Muscle of back (tissue), 11 donors: ENCODE results near the gene TRIM37. TPM values are rescaled to one million over a fixed set of nuclear protein-coding genes. Genes with fewer than 3 reads are reported as not detected.

Experiments used
- DNase-seq, 3 donors: peaks; one replicate each; pipeline versions ENCODE4 v3.0.0 to v3.0.0-alpha.2; 2013
- polyA plus RNA-seq, 10 donors: library from polyadenylated mRNA; unstranded; fragments of 120-200 nt; gene quantifications; one replicate each; pipeline ENCODE4 v1.2.1, GENCODE V29; 2013; ENCODE audit not compliant: insufficient read length in 10 of 10

TRIM37 gene
- polyA plus RNA-seq, 10 donors, result 12.1 to 18.9 (median 15.0) TPM

GRCh38 chr17:58947411-58947810 is 159.3 kb downstream of the TRIM37 start:
- no peak for DNase-seq

GRCh38 chr17:58944166-58944565 is 162.5 kb downstream of the TRIM37 start:
- DNase-seq, result no peak

- no peak for DNase-seq
These were observed 170.4 kb downstream of the TRIM37 start for GRCh38 chr17:58936295-58936694.

- no peak for DNase-seq
These were observed 173.7 kb downstream of the TRIM37 start for GRCh38 chr17:58932956-58933355.

Other genes starting within 250 kb of the TRIM37 start
- gene SKA2, start 48.3 kb upstream of the TRIM37 start, polyA plus RNA-seq, result 10 to 100 TPM; 34.6 to 56.3 (median 40.5) TPM
- 10 to 100 TPM; 10.3 to 19.8 (median 12.9) TPM for gene PRR11, start 48.9 kb upstream of the TRIM37 start, polyA plus RNA-seq
- gene SMG8, start 103.2 kb upstream of the TRIM37 start, polyA plus RNA-seq, result 10 to 100 TPM; 12.5 to 18.4 (median 14.6) TPM
- gene GDPD1, start 113.6 kb upstream of the TRIM37 start, polyA plus RNA-seq, result 1 to 10 TPM; 1.2 to 2.9 (median 2.5) TPM
- 10 to 100 TPM; 10.8 to 17.4 (median 14.4) TPM for gene YPEL2, start 224.8 kb upstream of the TRIM37 start, polyA plus RNA-seq